Activated T-helper 17 cell treated with anti-CD3 and anti-CD28 coated beads, Interleukin-2, amount 50 U/mL, for 72 hours (primary cell): ENCODE measurements around the gene DHRS3. TPM values are rescaled to one million over a fixed set of nuclear protein-coding genes. Genes with fewer than 3 reads are reported as not detected.
"Not testable (repeated sequence)": the region's sequence is repeated elsewhere in the genome, so short reads cannot be mapped to it uniquely, and the experiment has no call there.

Experiments used
- ATAC-seq: fragments of 150-1000 bp; cut with Tn5 transposase; replicated peaks from 2 replicates; pipeline ENCODE4 v1.10.0; 2021; ENCODE audit warnings: mild to moderate bottlenecking, moderate library complexity
- H3K27ac Mint-ChIP-seq: one replicate; pipeline ENCODE4 v1.8.0; 2022; ENCODE audit warnings: mixed read lengths
- H3K27me3 Mint-ChIP-seq: one replicate; pipeline ENCODE4 v1.8.0; 2022; ENCODE audit warnings: mixed read lengths
- H3K36me3 Mint-ChIP-seq: one replicate; pipeline ENCODE4 v1.8.0; 2022; ENCODE audit warnings: low read depth, mild to moderate bottlenecking, mixed read lengths
- H3K4me1 Mint-ChIP-seq: one replicate; pipeline ENCODE4 v1.8.0; 2022; ENCODE audit warnings: mixed read lengths
- H3K4me3 Mint-ChIP-seq: one replicate; pipeline ENCODE4 v1.8.0; 2022; ENCODE audit warnings: mild to moderate bottlenecking, mixed read lengths
- H3K9me3 Mint-ChIP-seq: one replicate; pipeline ENCODE4 v1.8.0; 2022; ENCODE audit warnings: mixed read lengths
- total RNA-seq, 2 donors: library from RNA; stranded (reverse); gene quantifications; one replicate each; pipeline ENCODE4 v1.2.3, GENCODE V29; 2022

Gene DHRS3
- total RNA-seq, 2 donors from 2014 or later = 15.9 to 97.8 TPM

DNA sequence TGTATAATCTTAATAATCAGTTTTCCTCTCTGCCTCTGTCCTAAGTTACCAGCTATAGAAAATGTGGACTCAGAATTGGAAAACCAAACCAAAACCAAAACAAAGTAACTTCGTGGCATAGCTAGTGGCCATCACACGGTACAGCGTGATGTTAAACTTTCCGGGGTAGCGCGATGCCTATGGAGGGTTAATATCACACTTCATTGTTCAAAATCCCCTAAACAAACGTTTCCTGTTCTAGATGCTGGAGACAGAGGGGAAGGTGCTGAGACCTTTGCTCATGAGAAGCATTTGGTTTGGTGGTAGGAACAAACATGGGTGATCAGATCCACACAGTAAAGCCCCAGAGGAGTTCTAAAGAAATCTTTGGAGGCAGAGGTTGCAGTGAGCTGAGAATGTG, 30.7 kb upstream of the DHRS3 start:
- peaks cover 35% of the 10 kb centered on the region for H3K27me3 Mint-ChIP-seq
- no peaks in the 10 kb centered on the region for H3K4me1 Mint-ChIP-seq
- H3K9me3 Mint-ChIP-seq = no peaks in the 10 kb centered on the region
- H3K4me3 Mint-ChIP-seq = no peak overlapping the region
- H3K36me3 Mint-ChIP-seq = no peaks in the 10 kb centered on the region
- no peak overlapping the region for H3K27ac Mint-ChIP-seq
- no peak for ATAC-seq

DNA sequence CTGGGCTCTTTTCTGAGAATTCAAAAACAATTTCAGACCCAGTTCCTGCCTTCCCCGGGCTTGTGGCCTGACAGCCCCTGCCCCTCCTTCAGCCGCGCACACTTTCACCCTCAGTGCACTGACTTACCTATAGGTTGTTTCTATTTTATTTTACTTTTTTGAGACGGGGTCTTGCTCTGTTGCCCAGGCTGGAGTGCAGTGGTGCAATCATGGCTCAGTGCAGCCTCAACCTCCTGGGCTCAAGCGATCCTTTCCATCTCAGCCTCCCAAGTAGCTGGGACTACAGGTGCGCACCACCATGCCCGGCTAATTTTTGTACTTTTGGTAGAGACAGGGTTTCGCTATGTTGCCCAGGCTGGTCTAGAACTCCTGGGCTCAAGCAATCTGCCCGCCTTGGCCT, 27.4 kb upstream of the DHRS3 start:
- H3K27ac Mint-ChIP-seq, H3K36me3 Mint-ChIP-seq, H3K4me3 Mint-ChIP-seq, ATAC-seq, H3K4me1 Mint-ChIP-seq: not testable (repeated sequence)
- Mint-ChIP-seq H3K27me3 (peaks cover 27% of the 10 kb centered on the region), H3K9me3 (peaks cover 13% of the 10 kb centered on the region)

DNA sequence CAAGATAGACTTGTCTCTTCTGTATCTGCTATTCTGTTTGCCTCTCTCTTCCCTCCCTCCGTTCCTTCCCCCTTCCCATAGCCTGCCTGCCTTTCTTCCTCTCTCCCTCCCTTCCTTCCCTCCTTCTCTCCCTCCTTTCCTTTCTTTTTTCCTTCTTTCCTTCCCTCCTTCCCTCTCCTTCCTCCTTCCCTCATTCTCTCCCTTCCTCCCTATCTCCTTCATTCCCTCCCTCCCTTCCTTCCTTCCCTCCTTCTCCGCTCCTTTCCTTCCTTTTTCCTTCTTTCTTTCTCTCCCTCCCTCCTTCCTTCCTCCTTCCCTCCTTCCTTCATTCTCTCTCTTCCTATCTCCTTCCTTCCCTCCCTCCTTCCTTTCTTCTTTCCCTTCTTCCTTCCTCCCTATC, 26.8 kb upstream of the DHRS3 start:
- no peaks in the 10 kb centered on the region for H3K4me1 Mint-ChIP-seq
- peaks cover 22% of the 10 kb centered on the region for H3K27me3 Mint-ChIP-seq
- H3K4me3 Mint-ChIP-seq = no peak overlapping the region
- H3K27ac Mint-ChIP-seq = no peak overlapping the region
- peaks cover 15% of the 10 kb centered on the region for H3K9me3 Mint-ChIP-seq
- no peaks in the 10 kb centered on the region for H3K36me3 Mint-ChIP-seq
- ATAC-seq = no peak

DNA sequence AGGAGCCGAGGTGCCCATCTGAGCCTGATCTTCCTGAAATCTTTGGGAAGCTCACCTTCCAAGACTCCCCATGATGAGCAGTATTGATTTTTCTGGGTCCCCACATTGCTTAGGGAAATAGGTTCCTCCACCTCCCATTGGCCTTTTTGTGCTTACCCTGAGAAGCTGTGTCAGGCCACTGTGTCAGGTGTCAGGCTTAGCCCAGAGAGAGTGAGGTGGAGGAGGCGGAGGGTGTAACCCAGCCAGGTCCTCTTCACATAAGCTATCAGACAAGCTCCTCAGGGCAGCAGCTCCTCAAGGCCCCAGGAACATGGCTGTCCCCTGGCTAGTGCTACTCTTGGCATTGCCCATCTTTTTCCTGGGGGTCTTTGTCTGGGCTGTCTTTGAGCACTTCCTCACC, 26.2 kb upstream of the DHRS3 start:
- Mint-ChIP-seq H3K9me3 (peaks cover 19% of the 10 kb centered on the region), H3K27ac (no peak overlapping the region), H3K27me3 (peaks cover 19% of the 10 kb centered on the region), H3K36me3 (no peaks in the 10 kb centered on the region), H3K4me1 (no peaks in the 10 kb centered on the region), H3K4me3 (no peak overlapping the region)
- ATAC-seq = no peak

DNA sequence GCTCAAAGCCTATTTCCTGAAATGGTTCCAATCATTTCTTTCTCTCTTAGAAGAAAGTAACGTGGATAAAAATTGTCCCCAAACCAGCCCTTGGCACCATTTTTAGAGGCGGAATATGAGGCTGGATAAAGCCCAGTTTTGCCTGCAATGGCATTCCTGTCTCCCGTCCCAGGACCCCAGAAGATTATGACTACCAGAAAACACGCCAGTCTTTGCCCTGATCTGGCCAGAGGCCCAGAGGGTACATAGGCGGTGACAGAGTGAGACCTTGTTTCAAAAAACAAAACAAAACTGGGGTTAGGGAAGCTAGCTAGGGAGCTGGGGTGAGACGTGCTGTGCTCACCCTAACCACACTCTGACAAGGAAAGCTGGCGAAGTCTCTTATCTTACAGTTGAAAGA, 25.8 kb upstream of the DHRS3 start, which contains the start of gene AADACL4:
Gene AADACL4, plus strand, starts transcription at position 301 of the 400 bp plus-strand sequence. CDS start 462 bp downstream, outside the sequence.
- no peak for ATAC-seq
- Mint-ChIP-seq H3K4me3 (no peak within 1 kb of the TSS), H3K9me3 (peaks cover 19% of the 10 kb centered on the region), H3K36me3 (no peaks in the 10 kb centered on the region), H3K27me3 (peaks cover 15% of the 10 kb centered on the region), H3K4me1 (no peaks in the 10 kb centered on the region), H3K27ac (no peak within 1 kb of the TSS)

DNA sequence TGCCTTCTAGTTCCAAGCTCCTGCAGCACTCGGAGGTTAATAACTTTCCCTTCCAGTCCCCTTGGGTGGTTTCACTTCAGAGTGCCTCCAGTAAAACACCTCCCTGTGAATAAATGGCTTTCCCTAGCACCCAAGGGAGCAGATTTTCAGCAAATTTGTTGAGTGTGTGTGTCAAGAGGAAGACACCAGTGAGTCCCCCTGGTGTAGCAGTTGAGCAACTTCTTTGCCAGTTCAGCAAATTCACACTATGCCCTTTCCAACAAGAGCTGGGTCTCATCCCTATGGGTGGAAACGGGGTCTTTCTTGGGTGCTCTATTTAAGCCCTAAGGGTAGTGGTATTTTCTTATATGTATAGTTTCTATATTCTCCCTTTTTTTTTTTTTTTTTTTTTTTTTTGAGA, 25.1 kb upstream of the DHRS3 start:
- no peak for ATAC-seq

DNA sequence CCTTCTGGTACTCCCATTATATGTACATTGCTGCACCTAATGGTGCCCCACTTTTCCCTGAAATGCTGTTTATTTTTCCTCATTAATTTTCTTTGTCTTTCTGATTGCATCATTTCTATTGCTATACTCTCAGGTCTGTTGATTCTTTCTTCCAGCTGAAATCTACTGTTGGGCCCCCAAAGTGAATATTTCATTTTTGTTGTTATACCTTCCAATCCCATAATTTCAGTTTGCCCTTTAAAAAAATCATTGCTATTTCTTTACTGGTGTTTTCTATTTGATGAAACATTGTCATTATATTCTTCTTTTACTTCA, 22.9 kb upstream of the DHRS3 start:
- peaks cover 19% of the 10 kb centered on the region for H3K9me3 Mint-ChIP-seq
- no peaks in the 10 kb centered on the region for H3K4me1 Mint-ChIP-seq
- H3K36me3 Mint-ChIP-seq = no peaks in the 10 kb centered on the region
- peaks cover 8% of the 10 kb centered on the region for H3K27me3 Mint-ChIP-seq
- no peak overlapping the region for H3K27ac Mint-ChIP-seq
- H3K4me3 Mint-ChIP-seq = no peak overlapping the region
- no peak for ATAC-seq

More for the DNA sequence above, 25.1 kb upstream of the DHRS3 start:
- H3K27me3 Mint-ChIP-seq = peaks cover 15% of the 10 kb centered on the region
- peaks cover 19% of the 10 kb centered on the region for H3K9me3 Mint-ChIP-seq
- no peaks in the 10 kb centered on the region for H3K36me3 Mint-ChIP-seq
- no peak overlapping the region for H3K4me3 Mint-ChIP-seq
- H3K27ac Mint-ChIP-seq = no peak overlapping the region
- H3K4me1 Mint-ChIP-seq = no peaks in the 10 kb centered on the region

- H3K36me3 Mint-ChIP-seq = no peaks in the 10 kb centered on the region
- no peaks in the 10 kb centered on the region for H3K4me1 Mint-ChIP-seq
- no peak for ATAC-seq
- H3K27me3 Mint-ChIP-seq = peaks cover 8% of the 10 kb centered on the region
- no peak overlapping the region for H3K4me3 Mint-ChIP-seq
- H3K27ac Mint-ChIP-seq = no peak overlapping the region
- peaks cover 19% of the 10 kb centered on the region for H3K9me3 Mint-ChIP-seq
Measured at GRCh38 chr1:12640237-12640957, 22.4 kb upstream of the DHRS3 start.

- H3K36me3 Mint-ChIP-seq = no peaks in the 10 kb centered on the region
- no peaks in the 10 kb centered on the region for H3K4me1 Mint-ChIP-seq
- no peaks in the 10 kb centered on the region for H3K27me3 Mint-ChIP-seq
- no peak for ATAC-seq
- H3K9me3 Mint-ChIP-seq = peaks cover 19% of the 10 kb centered on the region
- no peak overlapping the region for H3K4me3 Mint-ChIP-seq
- H3K27ac Mint-ChIP-seq = no peak overlapping the region
Measured at GRCh38 chr1:12637693-12638092, 19.7 kb upstream of the DHRS3 start.

DNA sequence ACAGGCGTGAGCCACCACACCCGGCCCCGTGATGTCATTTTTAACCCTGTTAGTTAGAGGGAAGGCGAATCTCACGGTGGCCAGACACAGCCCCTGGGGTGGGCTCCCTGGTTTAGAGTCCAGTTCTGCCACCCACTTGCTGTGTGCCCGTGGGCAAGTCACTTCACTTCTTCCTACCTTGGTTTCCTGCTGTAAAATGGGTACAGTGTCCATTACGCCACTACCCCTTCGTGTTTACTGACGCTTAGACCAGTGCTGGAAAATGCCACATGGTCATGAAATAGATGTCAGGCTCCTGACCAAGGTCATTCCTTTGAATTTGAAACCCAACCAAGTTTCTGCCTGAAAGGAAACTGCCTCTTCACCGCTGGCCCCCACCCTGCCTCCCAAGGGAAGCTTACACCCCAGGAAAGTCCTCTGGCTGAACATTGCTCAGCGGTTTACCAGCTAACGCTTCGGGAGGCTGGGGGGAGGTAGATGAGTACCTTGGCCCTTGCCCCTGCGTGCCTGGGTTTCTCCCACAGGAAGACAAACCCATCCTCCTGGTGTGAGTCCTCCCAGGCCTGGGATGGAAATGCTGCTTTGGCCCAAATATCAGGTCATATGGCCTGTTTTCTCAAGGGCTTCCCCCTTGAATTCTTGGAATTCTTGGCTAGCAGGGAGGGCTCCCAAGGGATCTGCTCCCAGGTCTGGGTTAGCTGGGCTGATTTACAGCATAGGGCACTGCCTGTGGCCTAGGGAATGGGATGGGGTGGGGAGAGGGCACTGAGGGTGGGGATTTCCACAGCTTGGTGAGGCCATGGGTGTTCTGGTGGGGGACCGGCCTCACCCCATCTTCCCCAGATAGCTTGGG, 18.3 kb upstream of the DHRS3 start:
- Mint-ChIP-seq H3K27me3 (peaks cover 4% of the 10 kb centered on the region), H3K36me3 (no peaks in the 10 kb centered on the region), H3K9me3 (peaks cover 14% of the 10 kb centered on the region), H3K27ac (no peak overlapping the region), H3K4me1 (no peaks in the 10 kb centered on the region), H3K4me3 (no peak overlapping the region)
- ATAC-seq = no peak

- H3K27ac Mint-ChIP-seq = no peak overlapping the region
- H3K4me1 Mint-ChIP-seq = no peaks in the 10 kb centered on the region
- no peaks in the 10 kb centered on the region for H3K36me3 Mint-ChIP-seq
- no peak for ATAC-seq
- peaks cover 4% of the 10 kb centered on the region for H3K27me3 Mint-ChIP-seq
- no peak overlapping the region for H3K4me3 Mint-ChIP-seq
- H3K9me3 Mint-ChIP-seq = peaks cover 3% of the 10 kb centered on the region
Measured at GRCh38 chr1:12634696-12635202, 16.7 kb upstream of the DHRS3 start.

DNA sequence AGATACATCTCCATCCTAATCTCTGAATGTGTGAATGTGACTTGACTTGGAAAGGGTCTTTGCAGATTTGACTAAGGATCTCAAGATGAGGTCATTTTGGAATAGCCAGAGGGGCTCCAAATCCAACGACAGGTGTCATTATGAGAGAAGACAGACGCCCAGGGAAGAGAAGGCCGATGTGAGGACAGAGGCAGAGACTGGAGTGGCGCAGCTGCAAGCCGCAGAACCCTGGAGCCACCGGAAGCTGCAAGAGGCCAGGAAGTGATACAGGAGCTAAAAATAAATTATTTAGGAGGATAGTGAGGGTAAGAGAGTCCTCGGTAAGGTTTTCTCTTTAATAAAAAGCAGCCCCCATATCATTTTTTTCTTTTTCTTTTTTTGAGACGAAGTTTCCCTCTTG, 16.1 kb upstream of the DHRS3 start:
- no peak overlapping the region for H3K4me3 Mint-ChIP-seq
- H3K4me1 Mint-ChIP-seq = no peaks in the 10 kb centered on the region
- H3K27ac Mint-ChIP-seq = no peak overlapping the region
- ATAC-seq = no peak
- H3K36me3 Mint-ChIP-seq = no peaks in the 10 kb centered on the region
- H3K9me3 Mint-ChIP-seq = no peaks in the 10 kb centered on the region
- peaks cover 4% of the 10 kb centered on the region for H3K27me3 Mint-ChIP-seq

GRCh38 chr1:12631571-12631970, 13.6 kb upstream of the DHRS3 start:
- peaks cover 4% of the 10 kb centered on the region for H3K27me3 Mint-ChIP-seq
- no peak for ATAC-seq
- no peaks in the 10 kb centered on the region for H3K36me3 Mint-ChIP-seq
- H3K9me3 Mint-ChIP-seq = no peaks in the 10 kb centered on the region
- no peak overlapping the region for H3K27ac Mint-ChIP-seq
- H3K4me1 Mint-ChIP-seq = no peaks in the 10 kb centered on the region
- no peak overlapping the region for H3K4me3 Mint-ChIP-seq

DNA sequence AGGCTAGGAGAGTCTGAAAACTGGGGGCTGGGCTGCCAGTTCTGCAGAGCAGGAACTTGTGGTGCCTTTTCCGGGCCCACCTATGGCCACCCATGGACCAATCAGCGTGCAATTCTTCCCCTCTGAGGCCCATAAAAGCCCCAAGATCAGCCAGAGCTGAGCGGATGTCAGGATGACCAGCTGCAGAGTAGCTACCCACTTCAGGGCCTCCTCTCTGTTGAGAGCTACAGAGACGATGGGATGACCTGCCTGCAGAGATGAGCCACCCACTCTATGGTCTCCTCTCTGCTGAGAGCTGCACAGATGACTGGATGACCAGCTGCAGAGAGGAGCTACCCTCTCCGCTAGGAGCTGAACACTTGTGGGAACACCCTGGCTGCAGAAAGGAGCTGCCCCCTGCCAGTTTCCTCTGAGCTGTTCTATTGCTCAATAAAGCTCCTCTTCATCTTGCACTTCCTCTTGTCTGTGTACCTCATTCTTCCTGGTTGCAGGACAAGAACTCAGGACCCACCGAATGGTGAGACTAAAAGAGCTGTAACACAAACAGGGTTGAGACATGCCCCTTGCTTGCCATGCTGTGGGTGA, 13.0 kb upstream of the DHRS3 start:
- Mint-ChIP-seq H3K27me3 (peaks cover 4% of the 10 kb centered on the region), H3K4me3 (no peak overlapping the region), H3K4me1 (no peaks in the 10 kb centered on the region), H3K36me3 (no peaks in the 10 kb centered on the region), H3K27ac (no peak overlapping the region), H3K9me3 (no peaks in the 10 kb centered on the region)
- no peak for ATAC-seq
